CD1c-positive myeloid dendritic cell (primary cell): Measurements from ENCODE around the gene PACSIN2.

ENCODE experiments used
- DNase-seq: peaks from one replicate; pipeline ENCODE4 v3.0.0-alpha.2; 2016; ENCODE audit errors: extremely low spot score

The PACSIN2 gene

DNA sequence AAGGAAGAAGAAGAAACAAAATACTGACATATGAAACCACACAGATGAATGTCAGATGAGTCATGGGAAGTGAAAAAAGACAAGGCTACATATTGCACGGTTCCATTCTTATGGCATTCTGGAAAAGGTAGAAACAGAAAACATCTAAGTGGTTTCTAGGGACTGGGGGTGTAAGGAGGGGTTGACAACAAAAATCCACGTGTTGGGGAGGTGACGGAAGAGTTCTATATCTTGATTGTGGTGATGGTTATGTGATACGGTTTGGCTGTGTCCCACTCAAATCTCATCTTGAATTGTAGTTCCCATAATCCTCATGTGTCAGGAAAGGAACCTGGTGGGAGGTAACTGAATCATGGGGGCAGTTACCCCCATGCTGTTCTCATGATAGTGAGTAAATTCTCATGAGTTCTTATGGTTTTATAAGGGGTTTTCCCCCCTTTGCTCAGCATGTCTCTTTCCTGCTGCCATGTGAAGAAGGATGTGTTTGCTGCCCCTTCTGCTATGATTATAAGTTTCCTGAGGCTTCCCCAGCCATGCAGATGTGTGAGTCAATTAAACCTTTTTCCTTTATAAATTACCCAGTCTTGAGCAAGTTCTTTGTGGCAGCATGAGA is 151.5 kb downstream of the PACSIN2 start:
- DNase-seq, result peak; percentile 79

DNA sequence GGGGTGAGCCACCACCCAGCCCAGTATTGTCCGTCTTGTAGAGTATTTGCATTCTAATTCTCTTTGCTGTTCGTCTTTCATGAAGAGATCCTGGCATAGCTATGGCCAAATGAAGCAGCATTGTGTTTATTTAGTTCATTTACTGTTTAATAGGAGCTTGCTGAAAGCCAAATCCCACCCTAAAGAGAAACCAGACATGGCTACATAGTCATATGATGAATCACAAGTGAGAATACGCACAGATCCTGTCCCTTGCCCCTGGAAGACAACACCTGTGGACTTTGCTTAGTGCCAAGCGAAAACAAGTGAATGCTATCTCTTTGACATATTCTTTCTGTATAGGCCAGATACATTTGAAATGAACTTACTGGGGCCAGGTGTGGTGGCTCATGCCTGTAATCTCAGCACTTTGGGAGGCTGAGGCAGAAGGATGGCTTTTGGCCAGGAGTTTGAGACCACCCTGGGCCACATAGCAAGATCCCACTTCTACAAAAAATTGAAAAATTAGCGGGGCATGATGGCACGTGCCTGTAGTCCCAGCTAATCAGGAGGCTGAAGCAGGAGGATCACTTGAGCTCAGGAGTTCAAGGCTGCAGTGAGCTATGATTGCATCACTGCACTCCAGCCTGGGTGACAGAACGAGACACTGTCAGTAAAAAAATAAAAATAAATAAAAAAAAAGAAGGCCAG is 152.8 kb downstream of the PACSIN2 start:
- DNase-seq, result no peak

DNA sequence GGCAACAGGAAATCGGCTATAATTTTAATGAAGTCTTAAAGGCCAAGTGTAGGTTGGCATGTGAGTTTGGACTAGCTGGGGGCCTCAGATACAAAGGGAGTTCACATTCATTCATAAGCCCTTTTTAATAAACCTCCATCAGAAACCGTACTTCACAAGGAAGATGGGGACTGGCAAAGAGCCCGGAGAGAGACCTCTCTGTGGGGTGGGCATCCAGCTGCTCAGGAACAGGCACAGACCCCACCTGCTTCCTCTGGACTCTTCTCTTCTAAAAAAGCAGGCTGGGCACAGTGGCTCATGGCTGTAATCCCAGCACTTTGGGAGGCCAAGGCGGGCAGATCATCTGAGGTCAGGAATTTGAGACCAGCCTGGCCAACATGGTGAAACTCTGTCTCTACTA is 154.0 kb downstream of the PACSIN2 start:
- no peak for DNase-seq

DNA sequence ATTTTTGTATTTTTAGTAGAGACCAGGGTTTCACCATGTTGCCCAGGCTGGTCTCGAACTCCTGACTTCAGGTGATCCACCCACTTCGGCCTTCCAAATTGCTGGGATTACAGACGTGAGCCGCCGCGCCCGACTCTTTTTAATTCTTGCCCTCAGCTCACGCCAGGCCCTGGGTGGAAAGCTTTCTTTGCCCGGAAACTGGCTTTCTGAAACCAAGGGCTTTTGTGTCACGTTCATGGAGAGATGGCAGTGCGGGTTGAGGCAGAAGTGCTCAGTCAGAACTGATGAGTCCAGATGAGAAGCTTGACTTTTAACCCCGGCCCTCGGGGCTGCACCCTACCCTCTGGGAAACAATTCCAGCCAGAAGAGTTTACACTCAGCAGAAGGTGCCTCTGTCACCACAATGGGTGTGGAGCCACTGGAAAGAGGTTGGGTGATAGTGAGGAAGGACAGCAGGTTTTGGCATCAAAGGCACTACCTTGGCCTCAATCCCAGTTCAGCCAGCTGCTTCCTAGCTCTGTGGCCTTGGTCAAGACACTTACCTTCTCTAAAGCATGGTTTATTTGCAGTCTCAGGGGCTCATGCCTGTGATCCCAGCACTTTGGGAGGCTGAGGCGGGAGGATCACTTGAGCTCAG is 157.0 kb downstream of the PACSIN2 start:
- no peak for DNase-seq

DNA sequence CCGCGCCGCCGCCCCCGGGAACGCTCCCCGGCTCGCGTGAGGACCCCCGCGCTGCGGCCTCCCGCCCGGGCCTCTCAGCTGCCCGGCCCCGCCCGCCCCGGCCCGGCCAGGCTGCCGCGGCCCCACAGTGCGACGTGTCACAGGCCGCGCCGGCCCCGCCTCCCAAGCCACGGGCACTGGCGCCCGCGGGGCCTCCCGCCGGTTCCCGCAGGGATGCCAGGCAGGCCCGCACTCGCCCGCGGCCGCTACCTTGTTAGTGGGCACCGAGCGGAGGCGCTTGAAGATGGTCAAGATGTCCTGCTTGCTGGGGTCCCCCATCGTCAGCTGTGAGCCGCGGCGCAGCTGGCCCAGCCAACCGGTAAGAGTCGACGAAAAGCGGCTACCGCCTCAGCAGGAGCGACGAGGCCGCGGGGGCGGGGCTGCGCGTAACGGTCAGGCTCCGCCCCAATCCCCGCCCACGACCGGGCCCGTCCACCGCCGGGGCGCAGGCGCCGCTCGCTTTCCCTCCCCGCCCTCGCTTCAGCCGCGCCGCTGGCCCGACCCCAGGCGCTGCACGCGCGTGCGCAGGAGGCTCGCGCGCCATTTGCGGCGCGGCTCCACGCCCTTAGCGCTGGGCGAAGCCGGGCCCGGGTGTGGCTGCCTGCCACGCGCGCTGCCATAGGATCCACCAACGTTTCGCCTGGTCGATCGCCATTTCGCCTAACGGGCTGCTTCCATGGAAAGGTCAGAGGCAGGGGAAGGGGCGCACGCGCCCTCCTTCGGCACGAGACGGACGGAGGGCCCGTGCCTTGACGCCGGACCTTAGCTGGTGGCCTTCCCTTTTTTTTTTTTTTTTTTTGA is 157.9 kb downstream of the PACSIN2 start, which contains the start of gene ARFGAP3:
TSS of gene ARFGAP3 (minus strand) at position 409 of the 840 bp plus-strand sequence. CDS start at position 318, 91 bp downstream.
- peak; percentile 99 for DNase-seq

DNA sequence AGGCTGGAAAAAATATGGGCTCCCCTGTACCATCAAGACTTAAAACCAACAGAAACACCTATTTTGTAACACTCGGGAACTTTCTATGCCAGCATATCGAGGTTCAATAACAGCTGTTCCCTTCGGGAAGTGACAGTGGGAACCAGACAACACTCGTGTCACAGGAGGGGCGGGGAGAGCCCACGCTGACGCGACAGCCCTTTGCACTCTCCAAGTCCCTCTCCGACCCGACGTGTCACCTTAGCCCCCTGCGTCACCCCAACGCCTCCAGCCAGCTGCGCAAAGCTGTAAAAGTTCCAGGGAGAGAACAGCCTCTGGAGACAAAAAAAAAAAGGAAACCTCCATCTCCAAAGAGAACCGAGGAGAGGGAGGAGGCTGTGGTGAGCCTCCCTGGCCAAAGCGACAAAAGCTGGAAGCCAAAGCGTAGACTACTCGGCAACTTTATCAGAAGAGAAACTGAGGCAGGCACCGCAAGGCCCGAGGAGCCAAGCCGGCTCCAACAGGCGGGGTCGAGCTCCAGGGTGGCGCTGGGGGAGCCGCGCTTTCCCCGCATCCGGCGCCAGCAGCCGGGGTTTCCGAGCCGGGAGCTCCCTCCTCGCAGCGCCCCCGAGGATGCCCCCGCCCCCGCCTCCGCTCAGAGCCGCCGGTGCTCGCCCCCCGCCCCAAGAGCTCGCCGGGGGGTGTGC is 158.6 kb downstream of the PACSIN2 start:
- peak; percentile 92 for DNase-seq

DNA sequence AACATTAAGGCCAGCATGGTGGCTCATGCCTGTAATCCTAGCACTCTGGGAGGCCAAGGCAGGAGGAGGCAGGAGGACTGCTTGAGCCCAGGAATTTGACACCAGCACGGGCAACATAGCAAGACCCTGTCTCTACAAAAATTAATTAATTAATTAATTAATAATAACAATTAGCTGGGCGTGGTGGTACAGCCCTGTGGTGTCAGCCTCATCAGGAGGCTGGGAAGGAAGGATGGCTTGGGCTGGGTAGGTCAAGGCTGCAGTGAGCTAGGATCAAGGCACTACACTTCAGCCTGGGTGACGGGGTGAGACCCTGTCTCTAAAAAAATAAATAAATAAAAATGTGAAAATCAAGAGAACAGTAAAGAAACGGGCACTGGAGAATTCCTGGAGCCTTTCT is 159.2 kb downstream of the PACSIN2 start:
- DNase-seq, result no peak

DNA sequence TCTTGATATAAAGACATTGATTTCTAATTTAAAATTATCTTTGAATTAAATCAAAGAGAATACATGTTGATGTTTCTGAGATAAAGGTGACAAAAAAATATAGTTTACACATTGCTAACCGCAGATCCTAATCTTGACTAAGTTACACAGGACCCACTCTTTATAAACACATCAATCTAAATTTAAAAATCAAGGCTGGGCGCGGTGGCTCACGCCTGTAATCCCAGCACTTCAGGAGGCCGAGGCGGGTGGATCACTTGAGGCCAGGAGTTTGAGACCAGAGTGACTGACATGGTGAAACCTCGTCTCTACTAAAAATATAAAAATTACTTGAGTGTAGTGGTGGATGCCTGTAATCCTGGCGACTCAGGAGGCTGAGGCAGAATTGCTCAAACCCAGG is 159.7 kb downstream of the PACSIN2 start:
- DNase-seq, result no peak

DNA sequence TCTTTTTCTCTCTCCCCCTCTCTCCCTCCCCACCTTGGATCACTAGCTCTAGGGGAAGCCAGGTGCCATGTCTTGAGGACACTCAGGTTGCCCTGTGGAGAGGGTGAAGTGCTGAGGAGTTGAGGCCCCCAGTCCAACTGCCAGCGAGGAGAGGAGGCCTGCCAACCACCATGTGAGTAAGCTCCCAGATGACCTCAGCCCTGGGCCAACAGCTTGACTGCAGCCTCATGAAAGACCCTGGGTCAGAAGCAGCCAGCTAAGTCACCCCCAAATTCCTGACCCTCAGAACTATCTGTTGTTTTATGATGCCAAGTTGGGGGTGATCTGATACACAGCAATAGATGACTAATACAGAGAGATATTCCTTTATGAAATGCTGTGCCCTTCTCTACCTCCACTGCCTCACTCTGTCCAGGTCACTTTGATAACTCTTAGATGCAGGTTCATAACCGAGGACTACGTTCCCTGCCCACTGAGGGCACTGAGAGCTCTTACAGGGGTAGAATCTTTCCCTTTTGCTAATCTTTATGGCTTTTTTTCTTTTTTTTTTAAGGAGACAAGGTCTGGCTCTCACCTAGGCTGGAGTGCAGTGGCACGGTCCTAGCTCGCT is 165.9 kb downstream of the PACSIN2 start:
- no peak for DNase-seq

DNA sequence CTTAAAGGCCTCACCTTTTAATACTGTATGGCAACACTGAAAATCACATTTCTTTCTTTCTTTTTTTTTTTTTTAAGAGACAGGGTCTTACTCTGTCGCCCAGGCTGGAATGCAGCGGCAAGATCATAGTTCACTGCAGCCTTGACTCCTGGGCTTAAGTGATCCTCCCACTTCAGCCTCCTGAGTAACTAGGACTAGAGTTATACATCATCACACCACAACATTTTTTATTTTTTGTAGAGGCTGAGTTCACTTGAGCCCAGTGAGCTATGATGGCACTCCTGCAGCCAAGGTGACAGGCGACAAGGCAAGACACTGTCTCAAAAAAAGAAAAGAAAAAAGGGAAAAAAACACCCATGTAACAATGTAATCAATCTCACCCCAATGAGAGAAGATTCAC is 167.8 kb downstream of the PACSIN2 start:
- DNase-seq, result no peak

DNA sequence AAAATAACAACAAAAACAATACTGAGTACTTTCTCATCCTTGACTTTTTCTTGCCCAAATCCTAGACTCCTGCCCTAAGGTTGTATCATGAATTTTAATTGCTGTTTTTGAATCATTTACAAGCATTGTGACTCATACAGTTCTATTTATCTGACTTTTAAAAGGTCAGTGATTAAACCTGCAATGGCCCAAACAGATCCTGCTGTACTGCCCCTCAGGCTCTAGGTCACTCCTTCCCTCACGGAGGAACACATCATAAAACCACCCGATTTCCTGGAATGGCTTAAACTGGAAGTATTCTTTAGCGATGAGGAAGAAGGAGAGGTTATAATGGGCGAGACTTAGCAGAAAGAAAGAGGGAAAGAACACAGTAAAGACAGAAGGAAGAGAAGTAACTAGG is 170.2 kb downstream of the PACSIN2 start:
- no peak for DNase-seq

DNA sequence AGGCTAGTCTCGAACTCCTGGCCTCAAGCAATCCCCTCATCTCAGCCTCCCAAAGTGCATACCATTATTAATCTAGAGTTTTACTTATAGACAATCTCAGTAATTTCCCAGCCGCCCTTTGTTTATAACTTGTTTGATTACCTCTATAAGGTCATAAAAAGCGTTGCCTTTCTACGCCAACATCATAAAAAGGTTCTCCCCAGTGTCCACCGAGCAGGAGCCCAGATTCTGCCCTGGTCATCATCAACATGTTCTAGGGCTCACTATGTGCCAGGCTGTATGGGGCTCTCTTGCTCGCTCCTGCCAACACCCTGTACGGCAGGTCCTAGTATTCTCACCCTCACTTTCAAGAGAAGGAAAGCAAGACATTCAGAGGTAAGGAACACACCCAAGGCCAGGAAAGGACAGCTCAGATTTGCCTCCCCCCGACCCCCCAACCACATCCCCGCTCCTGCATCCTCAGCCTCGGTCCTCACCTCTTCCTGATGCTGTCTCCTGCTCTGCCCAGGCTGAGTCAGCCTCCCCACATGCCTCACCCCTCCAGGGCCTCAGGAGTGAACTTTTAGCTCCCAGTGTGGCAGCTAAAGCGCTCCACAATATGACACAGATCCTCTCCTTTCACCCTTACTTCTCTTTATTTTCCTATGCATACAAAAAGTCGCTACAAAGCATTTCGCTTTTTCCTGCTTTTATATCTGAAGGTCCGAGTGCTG is 172.1 kb downstream of the PACSIN2 start:
- DNase-seq, result no peak

DNA sequence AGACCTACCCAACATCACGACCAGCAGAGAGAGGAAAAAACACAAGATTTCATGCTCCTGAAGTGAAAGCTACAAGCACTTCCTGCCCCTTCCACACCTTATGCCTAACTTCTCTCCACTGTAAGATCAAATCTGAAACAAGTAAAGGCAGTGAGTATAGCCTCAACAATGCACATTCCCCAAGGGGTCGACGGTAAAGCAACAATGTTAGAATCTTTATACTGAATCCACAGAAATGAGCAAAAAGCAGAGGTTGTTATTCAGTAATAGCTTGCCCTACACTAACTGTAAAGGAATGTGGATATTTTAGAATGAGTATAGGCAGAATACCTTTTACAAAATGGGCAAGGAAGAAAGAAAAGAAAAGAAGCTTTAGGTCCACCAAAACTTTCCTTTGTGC is 173.5 kb downstream of the PACSIN2 start:
- no peak for DNase-seq

DNA sequence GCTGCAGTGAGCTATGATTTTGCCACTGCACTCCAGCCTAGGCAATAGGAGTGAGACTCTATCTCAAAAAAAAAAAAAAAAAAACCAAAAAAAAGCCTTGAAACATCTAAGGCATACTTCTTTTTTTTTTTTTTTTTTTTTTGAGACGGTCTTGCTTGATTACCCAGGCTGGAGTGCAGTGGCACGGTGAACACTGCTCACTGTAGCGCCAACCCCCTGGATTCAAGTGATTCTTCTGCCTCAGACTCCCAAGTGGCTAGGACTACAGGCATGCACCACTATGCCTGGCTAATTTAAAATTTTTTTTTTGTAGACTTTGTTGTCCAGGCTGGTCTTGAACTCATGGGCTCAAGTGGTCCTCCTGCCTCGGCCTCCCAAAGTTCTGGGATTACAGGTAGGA is 177.4 kb downstream of the PACSIN2 start:
- no peak for DNase-seq

DNA sequence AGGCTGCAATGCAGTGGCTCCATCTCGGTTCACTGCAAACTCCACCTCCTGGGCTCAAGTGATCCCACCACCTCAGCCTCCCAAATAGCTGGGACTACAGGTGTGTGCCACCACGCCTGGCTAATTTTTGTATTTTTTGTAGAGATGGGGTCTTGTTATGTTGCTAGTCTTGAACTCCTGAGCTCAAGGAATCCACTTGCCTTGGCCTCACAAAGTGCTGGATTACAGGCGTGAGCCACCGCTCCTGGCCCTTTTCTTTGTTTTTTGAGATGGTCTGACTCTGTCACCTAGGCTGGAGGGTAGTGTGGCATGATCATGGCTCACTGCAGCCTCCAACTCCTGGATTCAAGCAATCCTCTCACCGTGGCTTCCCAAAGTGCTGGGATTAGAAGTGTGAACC is 178.9 kb downstream of the PACSIN2 start:
- no peak for DNase-seq

DNA sequence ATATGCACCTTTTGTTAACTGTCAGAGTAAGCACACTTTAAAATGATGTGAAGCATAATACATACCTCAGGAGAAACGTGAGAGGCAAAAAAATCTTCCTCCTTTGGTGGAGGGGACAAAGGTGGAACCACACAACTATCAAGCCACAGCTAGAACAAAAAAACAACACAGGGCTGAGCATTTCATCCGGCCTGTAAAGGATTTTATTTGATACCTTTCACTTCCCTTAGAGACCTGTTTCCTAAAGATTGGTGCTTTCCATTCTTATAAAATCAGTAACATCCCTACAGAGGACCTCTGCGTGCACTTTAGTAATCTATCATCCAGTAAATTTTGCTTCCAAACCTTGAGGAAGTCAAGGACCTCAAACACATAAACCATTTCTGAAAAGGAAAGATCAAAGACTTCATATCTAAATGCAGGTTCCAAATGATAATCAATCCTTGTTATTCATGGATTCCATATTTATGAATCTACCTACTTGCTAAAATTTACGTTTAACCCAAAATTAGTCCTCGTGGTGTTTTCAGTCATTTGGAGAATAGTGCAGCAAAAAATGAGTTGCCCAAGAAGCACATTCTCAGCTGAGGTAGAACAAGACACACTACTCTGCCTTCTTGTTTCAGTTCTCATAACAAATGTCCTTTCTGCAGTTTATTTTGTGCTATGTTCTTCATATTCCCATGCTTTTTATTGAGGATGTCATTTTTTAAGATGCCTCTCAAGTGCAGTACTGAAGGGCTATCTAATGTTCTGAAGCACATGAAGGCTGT is 180.6 kb downstream of the PACSIN2 start:
- DNase-seq, result no peak

DNA sequence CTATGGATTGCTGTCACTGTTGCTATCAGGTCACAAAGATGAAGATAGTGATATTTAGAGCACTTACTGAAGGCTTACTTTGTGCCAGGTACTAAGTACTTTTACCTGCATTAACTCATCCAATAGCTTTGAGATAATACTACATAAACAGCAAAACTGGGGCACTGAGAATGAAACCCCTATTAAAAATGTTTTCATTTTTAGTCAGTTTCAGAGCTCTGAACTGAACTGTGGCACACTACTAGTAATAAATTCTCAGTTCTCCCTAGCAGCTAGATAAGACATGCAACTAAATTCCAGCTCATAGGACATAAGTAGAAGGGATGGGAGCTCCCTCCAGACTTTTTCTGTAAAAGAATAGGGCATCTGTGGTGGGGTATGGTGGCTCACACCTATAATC is 181.8 kb downstream of the PACSIN2 start:
- no peak for DNase-seq

DNA sequence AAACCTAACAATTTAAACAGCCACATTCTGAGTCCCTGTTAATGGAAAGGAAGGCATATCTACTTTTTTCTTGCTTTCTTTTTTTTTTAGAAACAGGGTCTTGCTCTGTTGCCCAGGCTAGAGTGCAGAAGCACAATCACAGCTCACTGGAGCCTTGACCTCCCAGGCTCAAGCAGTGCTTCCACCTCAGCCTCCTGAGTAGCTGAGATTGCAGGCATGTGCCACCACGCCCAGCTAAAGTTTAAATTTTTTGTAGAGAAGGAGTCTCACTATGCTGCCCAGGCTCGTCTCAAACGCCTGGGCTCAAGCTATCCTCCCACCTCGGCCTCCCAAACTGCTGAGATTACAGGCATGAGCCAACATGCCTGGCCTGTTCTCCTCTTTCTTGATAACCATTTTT is 183.2 kb downstream of the PACSIN2 start:
- no peak for DNase-seq

DNA sequence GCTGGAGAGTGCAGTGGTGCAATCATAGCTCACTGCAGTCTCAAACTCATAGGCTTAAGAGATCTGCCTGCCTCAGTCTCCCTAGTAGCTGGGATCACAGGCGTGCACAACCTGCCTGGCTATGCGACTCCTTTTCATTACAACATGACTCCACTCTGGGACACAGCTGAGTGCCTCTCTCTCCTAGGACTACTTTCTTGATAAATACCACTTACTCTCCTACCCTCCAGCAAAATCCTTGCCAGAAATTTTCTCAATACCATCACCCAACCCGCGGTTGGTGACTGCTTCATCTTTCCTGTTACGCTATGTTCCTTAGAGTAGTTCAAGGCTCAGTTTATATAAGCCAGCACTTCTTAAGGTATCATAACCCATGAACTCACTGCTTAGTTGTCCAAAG is 184.8 kb downstream of the PACSIN2 start:
- DNase-seq, result no peak

DNA sequence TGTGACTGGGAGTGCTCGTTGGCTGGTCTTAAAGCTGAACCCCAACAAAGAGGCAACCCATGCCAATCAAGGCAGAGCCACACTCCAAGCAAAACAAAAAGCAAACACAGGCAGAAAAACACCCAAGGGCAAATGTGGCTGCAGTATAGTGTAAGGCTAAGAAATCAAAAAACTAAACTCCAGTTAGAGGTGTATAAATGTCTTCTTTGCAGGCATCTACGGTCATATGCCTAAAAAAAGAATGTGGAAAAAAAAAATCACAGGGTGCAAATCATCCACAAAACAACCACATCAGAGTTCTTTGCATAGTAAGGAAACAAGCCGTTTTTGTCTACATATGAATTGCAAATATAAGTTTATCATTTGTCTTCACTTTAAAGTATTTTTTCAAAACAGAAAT is 185.6 kb downstream of the PACSIN2 start:
- DNase-seq, result no peak
